SW 1271 (cell line): ENCODE results near the gene PIK3CD.

Source experiments
- DNase-seq, 2 experiments: peaks; one replicate each; lab custom pipeline; 2025; lab: John Stamatoyannopoulos, UW

PIK3CD gene

DNA sequence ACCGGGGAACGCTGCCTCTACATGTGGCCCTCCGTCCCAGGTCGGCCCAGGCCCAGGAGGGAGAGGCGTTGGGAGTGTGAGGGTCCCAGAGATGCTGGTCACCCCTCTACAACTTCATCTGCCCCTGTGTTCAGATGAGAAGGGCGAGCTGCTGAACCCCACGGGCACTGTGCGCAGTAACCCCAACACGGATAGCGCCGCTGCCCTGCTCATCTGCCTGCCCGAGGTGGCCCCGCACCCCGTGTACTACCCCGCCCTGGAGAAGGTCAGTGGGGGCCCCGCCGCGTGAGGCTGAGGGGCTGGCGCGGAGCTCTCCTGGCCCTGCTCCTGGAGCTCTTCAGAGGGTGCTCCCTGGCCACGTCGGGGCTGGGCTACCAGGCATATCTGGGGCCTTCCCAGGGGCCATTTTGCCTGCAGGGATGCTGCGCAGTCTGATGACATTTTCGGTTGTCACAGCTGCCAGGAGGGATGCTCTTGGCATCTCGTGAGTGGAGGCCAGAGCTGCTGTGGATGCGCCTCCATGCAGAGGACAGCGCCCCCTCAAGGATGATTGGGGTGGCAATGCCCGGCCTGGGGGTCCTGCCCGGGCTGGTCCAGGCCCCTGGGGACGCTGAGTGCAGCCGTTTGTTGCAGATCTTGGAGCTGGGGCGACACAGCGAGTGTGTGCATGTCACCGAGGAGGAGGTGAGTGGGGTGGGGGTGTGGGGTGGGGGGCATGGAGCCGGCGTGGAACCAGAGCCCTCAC lies 68.6 kb downstream of the PIK3CD start:
- no peak for DNase-seq

- no peak for DNase-seq
These were observed 69.5 kb downstream of the PIK3CD start for GRCh38 chr1:9720785-9721605.

DNA sequence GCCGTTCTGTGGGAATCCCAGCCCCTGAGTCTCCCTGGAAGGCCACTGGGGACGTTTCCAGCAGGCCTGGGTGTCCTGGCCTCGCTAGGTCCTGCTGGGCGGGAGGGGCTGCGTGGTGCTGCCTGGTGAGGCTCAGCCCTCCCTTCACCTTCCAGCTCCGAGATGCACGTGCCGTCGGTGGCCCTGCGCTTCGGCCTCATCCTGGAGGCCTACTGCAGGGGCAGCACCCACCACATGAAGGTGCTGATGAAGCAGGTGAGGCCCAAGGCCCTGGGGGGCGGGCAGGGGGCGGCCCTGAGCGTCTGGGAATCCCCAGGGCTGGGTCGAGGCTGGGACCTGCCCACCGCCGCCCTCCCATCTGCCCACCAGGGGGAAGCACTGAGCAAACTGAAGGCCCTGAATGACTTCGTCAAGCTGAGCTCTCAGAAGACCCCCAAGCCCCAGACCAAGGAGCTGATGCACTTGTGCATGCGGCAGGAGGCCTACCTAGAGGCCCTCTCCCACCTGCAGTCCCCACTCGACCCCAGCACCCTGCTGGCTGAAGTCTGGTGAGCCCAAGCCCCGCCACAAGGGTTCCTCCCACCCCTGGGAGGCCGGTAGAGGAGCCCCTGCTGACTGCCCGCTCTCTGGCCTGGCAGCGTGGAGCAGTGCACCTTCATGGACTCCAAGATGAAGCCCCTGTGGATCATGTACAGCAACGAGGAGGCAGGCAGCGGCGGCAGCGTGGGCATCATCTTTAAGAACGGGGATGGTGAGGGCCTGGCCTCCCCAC lies 70.3 kb downstream of the PIK3CD start:
- peak in 1 of 2 experiments; percentile 4 for DNase-seq

DNA sequence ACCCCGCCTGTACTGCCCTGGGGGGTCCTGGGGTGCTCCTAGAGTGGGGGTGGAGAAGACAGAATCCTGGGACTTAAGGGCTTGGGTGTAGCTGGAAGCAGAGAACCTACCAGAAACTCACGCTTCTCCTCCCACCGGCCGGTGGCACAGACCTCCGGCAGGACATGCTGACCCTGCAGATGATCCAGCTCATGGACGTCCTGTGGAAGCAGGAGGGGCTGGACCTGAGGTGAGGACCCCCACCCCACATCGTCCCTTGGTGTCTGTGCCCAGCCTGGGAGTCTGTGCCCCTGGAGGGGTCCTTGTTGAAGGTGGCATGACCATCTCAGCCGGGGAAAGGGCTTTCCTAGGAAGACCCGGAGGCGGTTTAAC lies 70.8 kb downstream of the PIK3CD start:
- no peak for DNase-seq

DNA sequence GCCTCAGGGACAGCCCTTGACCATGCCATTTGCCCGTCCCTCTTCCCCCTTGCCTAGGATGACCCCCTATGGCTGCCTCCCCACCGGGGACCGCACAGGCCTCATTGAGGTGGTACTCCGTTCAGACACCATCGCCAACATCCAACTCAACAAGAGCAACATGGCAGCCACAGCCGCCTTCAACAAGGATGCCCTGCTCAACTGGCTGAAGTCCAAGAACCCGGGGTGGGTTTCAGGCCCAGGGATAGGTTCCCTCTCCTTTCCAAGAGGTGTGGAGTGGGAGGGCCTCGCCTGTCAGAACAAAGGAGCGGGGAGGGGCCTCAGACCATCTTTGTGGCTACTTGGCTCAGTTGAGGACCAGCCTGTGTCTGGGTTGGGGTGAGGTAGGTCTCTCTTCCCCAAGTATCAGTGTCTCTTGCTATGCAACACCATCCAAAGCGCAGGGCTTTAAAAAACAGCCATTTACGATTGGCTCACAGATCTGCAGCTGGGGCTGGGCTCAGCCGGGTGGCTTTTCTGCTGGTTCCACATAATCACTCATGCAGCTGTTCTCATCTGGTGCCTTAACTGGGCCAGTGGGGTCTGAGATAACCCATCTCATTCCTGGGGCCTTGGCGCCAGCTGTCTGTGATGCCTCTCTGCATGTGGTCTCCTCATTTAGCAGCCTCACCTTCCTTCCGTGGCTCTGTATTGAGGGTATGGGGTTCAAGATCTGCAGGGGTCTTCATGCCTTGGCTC lies 71.7 kb downstream of the PIK3CD start:
- DNase-seq, result no peak

DNA sequence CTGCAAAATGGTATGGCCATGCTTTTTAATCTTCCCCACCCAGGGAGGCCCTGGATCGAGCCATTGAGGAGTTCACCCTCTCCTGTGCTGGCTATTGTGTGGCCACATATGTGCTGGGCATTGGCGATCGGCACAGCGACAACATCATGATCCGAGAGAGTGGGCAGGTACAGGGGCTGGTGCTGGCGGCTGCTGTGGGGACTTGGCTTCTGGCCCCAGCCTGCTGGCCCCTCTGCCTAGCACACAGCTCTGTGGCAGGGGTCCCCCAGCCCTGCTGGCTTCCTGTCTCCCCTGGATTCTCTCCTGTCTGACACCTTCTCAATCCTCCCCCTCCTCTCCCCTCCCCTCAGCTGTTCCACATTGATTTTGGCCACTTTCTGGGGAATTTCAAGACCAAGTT lies 72.4 kb downstream of the PIK3CD start:
- no peak for DNase-seq

DNA sequence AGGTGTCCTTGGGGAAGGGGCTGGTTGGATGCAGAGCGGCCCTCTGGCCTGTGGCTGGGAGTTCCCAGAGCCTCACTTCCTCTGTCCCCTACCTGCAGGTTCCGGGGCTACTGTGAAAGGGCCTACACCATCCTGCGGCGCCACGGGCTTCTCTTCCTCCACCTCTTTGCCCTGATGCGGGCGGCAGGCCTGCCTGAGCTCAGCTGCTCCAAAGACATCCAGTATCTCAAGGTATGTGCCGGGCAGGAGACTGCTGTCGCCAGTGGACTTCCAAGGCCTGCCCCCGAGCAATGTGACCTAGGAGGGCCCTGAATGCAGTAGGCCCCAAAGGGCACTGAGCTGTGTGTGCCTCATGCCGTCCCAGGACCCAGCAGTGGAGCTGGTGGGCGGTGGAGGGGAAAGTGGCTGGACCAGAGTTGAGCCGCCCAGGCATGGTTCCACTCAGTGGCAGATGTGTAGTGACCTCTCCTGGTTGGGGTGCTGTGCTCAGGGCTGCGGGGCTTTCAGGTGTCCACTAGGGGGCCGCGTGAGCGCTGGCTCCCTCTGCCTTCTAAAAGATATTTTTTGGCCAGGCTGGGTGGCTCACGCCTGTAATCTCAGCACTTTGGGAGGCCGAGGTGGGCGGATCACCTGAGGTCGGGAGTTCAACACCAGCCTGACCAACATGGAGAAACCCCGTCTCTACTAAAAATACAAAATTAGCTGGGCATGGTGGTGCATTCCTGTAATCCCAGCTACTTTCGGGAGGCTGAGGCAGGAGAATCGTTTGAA lies 73.4 kb downstream of the PIK3CD start:
- DNase-seq, result peak in 1 of 2 experiments; percentile 44

- DNase-seq, result no peak
These were observed 74.9 kb downstream of the PIK3CD start for GRCh38 chr1:9726406-9726805.

GRCh38 chr1:9726905-9727595 lies 75.5 kb downstream of the PIK3CD start:
- no peak for DNase-seq

DNA sequence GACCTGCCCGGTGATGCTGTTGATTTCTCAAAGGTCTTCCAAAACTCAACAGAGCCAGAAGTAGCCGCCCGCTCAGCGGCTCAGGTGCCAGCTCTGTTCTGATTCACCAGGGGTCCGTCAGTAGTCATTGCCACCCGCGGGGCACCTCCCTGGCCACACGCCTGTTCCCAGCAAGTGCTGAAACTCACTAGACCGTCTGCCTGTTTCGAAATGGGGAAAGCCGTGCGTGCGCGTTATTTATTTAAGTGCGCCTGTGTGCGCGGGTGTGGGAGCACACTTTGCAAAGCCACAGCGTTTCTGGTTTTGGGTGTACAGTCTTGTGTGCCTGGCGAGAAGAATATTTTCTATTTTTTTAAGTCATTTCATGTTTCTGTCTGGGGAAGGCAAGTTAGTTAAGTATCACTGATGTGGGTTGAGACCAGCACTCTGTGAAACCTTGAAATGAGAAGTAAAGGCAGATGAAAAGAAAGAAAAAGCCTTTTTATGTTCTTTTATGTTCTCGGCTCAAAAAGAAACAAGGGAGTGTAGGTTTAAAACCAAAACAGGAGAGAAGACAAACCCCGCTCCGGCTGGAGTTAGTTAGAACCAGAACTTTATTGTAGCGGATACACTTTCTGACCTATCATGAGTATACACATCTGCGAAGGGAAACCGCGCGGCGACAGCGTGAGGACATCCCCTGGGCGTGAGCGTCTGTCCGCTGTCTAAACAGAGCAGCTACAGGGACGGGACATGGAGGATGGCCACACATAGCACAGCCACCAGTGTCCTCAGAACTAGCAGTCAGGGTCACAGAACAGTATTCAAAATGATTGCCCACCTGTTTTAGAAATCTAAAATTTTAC lies 77.1 kb downstream of the PIK3CD start:
- no peak for DNase-seq

GRCh38 chr1:9729523-9729922 lies 78.0 kb downstream of the PIK3CD start:
- DNase-seq, result no peak

GRCh38 chr1:9730096-9730901 lies 78.8 kb downstream of the PIK3CD start:
- no peak for DNase-seq

- no peak for DNase-seq
These were observed 79.6 kb downstream of the PIK3CD start for GRCh38 chr1:9731051-9731537.

DNA sequence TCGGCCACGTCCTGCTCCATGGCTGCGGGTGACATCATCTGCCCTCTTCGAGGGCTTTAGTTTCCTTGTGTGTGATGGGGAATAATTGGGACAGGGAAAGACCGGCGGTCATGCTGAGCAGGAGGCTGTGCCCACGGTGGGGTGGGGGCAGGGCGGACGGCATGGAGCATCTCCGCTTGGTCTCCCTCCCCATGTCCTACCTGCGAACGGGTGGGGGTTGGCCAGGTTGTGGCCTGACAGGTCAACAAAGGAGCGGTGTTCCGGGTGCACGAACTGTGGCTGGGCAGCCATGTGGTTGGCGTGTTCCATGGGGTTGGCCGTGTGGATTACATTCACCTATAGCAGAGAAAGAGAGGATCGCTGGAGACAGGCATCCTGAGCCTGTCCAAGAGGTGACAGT lies 80.0 kb downstream of the PIK3CD start:
- DNase-seq, result no peak

DNA sequence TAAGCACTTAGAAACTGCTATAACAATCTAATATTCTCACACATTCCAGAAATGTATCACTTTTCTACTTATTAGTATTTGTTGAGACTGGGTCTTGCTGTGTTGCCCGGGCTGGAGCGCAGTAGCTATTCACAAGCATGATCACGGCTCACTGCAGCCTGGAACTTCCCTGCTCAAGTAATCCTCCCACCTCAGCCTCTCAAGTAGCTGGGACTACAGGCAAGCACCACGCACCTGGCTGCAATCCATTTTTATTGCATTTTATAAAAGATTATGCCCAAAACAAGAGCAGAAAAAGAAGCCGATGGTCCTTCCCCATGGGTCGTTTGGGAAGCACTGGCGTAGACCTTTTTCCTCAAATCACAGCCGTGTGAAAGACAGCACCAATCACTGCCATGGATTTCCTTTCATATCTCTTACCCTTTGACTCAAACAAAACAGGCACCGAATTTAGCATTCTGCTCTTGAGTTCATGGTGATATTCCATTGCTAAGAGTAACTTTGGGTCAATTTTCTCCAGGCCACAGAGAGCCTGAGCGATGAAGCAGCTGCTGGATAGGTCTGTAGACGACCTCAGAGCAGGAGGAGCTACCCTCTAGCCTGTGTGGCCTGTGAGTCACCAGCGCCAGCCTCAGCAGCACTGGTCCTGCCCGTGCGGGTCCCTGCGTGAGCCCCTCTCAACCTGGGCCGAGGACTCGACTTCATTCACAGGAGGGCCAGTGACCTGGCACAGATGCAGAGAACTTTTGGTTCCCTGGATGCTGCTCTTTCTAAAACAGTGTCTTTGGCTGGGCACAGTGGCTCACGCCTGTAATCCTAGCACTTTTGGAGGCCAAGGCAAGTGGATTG lies 80.8 kb downstream of the PIK3CD start:
- DNase-seq, result no peak

GRCh38 chr1:9733160-9733789 lies 81.7 kb downstream of the PIK3CD start:
- no peak for DNase-seq

DNA sequence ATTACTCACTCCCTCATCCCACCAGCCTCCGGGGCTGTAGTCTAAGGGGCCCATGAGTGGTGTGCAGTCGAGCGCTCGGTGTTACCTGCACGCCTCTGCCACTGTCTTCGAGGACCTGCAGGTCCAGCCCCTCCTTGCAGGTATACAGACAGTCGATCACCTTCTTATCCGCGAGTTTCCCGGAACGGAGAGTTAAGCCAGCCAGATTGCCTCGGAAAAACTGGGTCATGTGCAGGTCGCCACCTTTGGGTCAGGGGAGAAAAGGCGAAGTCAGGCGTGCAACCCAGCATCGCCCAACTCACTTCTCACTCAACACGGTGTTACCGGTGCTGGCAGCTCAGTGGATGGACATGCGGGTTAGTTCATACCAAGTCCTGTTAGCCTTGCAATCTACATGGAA lies 84.3 kb downstream of the PIK3CD start:
- DNase-seq, result no peak
